Prostate gland (tissue), 2 donors: ENCODE data around the gene GRAMD1B. TPM values are rescaled to one million over a fixed set of nuclear protein-coding genes. Genes with fewer than 3 reads are reported as not detected.
A peak's percentile ranks its signal among the peaks of the same experiment; 100 is the strongest.

Source experiments
- DNase-seq: peaks from one replicate; pipeline ENCODE4 v3.0.0-alpha.2; 2019; ENCODE audit warnings: low spot score
- H3K27ac ChIP-seq, 2 donors: fragments of 200-600 bp; sonication (generic); 2 replicates each; pipeline ENCODE4 v1.5.1; 2017 to 2019
- H3K27me3 ChIP-seq: fragments of 200-600 bp; sonication (generic); replicated peaks from 2 replicates; pipeline ENCODE4 v1.5.1; 2019; ENCODE audit not compliant: insufficient read depth
- H3K36me3 ChIP-seq, 2 donors: fragments of 200-600 bp; sonication (generic); 1 replicate in 1 of 2; 2 replicates in 1 of 2; pipeline versions ENCODE4 v1.5.1 to v1.8.1; 2017 to 2019
- H3K4me1 ChIP-seq: fragments of 200-600 bp; sonication (generic); replicated peaks from 2 replicates; pipeline ENCODE4 v1.5.1; 2019
- H3K4me3 ChIP-seq, 2 donors: fragments of 200-600 bp; sonication (generic); 2 replicates each; pipeline ENCODE4 v1.5.1; 2017 to 2019
- H3K9me3 ChIP-seq: fragments of 200-600 bp; sonication (generic); 2 replicates; pipeline ENCODE4 v1.5.1; 2017
- POLR2A ChIP-seq: fragments of 450-650 bp; IDR thresholded peaks from one replicate; pipeline ENCODE4 v1.6.1; 2016; ENCODE audit warnings: antibody characterized with exemption, mild to moderate bottlenecking
- POLR2AphosphoS5 ChIP-seq: sonication (generic); formaldehyde crosslinking; IDR thresholded peaks from one replicate; pipeline ENCODE4 v1.6.1; 2017; ENCODE audit warnings: antibody characterized with exemption
- WGBS: methylation state at CpG from one replicate; pipeline ENCODE4 v1.1.5; 2018; 5-methylcytosine and 5-hydroxymethylcytosine counted together
- intact Hi-C: fragments of 100-400 bp; cut with DNase I; formaldehyde crosslinking; loops from one replicate; pipeline ENCODE4 v1.14.2; 2022
- total RNA-seq, 2 donors: library from RNA; depleted of rRNA; stranded (reverse); fragments of >200 nt; gene quantifications; one replicate each; pipeline ENCODE4 v1.1.0, GENCODE V29; 2016
- TF ChIP-seq, protein P1 (sequence below), 4 experiments: fragments of 200-600 bp in 2 of 4; fragments of 450-650 bp in 2 of 4; sonication (generic) in 2 of 4; IDR thresholded peaks; 1 replicate in 3 of 4; 2 replicates in 1 of 4; pipeline ENCODE4 v1.5.1; 2016 to 2019; ENCODE audit warnings: antibody characterized with exemption in 4 of 4, mild to moderate bottlenecking in 2 of 4, moderate library complexity in 2 of 4

GRAMD1B gene
- total RNA-seq, 2 donors from 2014 or later = 4.5 to 27.2 TPM

DNA sequence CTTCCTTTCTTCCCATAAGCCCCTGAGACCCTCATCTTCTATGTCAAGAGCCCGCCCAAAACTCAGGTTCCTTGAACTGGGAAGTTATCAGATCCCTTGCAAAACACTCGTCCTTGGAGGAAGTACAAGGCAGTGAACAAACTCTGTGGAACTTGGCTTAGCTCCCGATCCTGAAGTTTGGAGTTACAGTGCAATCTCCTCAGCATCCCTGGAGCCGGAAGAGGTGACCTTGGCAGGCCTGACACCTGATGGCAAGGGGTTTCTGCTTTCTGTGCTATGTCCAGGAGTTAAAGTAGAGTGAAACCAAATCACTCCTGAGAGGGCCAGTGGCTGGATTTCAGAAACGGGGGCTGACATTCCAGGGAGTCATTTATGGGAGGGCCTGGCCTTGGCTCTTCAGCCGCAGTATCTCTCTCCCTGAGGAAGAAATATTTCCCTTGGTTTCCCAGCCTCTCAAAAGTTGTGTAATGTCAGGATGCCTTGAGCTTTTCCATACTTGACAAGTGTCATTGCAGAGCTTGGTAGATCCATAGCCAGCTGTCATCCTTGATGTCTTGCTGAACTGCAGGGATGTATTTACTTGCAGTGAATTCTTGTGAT lies 1.9 kb upstream of the GRAMD1B start:
- WGBS = 57% methylated on average over 6 of the region's 6 CpGs
- no peak for DNase-seq
- Histone ChIP-seq H3K4me1 (no peaks in the 10 kb centered on the region), H3K4me3 (no peak overlapping the region), H3K9me3 (no peaks in the 10 kb centered on the region), H3K27me3 (peaks cover 2% of the 10 kb centered on the region), H3K36me3 (no peaks in the 10 kb centered on the region), H3K27ac (no peak overlapping the region)
- intact Hi-C loops = no loop called here
- TF ChIP-seq POLR2A = no peak
- no peak for TF ChIP-seq POLR2AphosphoS5
- TF ChIP-seq, protein P1, sequence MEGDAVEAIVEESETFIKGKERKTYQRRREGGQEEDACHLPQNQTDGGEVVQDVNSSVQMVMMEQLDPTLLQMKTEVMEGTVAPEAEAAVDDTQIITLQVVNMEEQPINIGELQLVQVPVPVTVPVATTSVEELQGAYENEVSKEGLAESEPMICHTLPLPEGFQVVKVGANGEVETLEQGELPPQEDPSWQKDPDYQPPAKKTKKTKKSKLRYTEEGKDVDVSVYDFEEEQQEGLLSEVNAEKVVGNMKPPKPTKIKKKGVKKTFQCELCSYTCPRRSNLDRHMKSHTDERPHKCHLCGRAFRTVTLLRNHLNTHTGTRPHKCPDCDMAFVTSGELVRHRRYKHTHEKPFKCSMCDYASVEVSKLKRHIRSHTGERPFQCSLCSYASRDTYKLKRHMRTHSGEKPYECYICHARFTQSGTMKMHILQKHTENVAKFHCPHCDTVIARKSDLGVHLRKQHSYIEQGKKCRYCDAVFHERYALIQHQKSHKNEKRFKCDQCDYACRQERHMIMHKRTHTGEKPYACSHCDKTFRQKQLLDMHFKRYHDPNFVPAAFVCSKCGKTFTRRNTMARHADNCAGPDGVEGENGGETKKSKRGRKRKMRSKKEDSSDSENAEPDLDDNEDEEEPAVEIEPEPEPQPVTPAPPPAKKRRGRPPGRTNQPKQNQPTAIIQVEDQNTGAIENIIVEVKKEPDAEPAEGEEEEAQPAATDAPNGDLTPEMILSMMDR (IDR thresholded peaks at IDR 0.05) = no peak

DNA sequence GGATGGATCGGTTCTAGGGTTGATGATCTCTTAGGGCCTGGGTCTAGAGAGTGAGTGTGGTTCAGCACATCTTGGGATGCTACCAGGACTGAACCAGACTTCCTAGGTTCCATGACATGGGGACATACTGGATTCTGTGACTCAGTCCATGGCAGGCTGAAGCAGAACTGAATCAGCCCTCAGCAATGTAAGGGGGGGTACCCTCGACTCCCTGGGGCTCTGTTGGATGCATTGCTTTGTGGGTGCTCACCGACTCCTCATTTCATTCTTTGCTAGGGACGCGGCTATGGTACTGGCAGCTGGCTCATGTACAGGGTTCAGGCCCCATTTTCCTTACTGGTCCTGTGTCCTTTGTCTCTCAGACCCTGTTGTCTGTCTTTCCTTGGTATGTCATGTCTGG lies 733 bp upstream of the GRAMD1B start:
- intact Hi-C loops = no loop called here
- Histone ChIP-seq H3K36me3 (no peaks in the 10 kb centered on the region), H3K27ac (no peak overlapping the region), H3K27me3 (peaks cover 2% of the 10 kb centered on the region), H3K4me3 (no peak overlapping the region), H3K4me1 (no peaks in the 10 kb centered on the region), H3K9me3 (no peaks in the 10 kb centered on the region)
- no peak for DNase-seq
- WGBS = 89% methylated on average over 5 of the region's 5 CpGs
- TF ChIP-seq POLR2AphosphoS5 = no peak
- no peak for TF ChIP-seq POLR2A
- TF ChIP-seq, protein P1 (IDR thresholded peaks at IDR 0.05) = no peak

DNA sequence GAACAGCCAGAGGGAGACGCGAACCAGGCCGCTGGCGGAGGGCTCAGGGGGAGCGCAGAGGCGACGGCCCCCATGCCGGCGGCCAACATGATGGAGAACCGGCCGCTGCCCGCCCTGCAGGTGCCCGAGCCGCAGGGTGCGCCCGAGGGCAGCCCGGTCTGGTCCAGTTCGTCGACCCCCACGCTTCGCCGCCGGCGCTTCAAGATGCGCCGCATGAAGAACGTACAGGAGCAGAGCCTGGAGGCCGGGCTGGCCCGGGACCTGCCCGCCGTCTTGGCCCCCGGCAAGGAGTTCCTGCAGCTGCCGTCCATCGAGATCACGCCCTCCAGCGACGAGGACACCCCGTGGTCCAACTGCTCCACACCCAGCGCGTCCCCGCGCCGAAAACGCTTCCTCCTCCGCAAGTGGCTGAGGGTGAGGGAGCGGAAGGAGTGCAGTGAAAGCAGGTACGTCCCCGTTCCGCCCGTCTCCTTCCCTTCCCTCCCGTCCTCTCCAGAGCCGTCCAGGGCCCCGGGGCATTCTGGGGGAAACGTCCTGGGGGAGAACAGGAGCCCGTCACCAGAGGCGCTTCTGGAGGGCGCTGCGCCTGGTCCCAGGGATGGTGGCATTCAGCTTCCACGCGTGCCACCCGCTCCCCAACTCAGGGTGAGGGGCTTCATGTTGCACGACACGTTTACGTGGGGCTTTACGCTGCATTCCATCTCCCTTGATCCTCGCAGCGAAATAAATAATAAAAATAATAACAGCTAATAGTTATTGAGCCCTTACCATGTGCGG lies 840 bp downstream of the GRAMD1B start:
- Histone ChIP-seq H3K36me3 (no peaks in the 10 kb centered on the region), H3K4me1 (no peaks in the 10 kb centered on the region), H3K4me3 (peak overlapping the region; percentile 35 to 37), H3K27ac (peak overlapping the region; percentile 18 to 51), H3K27me3 (no peaks in the 10 kb centered on the region), H3K9me3 (no peaks in the 10 kb centered on the region)
- TF ChIP-seq, protein P1 (IDR thresholded peaks at IDR 0.05) = no peak
- TF ChIP-seq POLR2A (no peak), POLR2AphosphoS5 (no peak)
- intact Hi-C loops = no loop called here
- 6% methylated on average over 38 of the region's 68 CpGs for WGBS
- DNase-seq = peak; percentile 19

DNA sequence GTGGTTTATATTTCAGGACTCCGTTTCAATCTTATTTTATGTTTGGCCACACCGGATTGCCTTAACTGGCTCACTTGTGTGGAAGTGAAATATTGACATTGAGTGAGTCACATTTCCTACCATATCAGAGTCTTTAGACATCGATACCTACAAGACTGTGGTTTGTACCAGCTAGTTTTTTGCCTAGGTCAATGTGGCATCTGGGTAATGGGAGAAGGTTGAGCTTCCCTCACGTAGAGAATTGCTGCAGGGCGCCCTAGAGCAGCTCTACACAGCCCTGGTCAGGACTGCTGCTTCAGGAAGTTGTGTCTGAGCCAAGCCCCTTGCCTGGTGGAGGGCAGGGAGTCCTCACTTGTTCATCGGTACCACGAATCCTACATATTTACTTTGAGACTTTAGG lies 1.6 kb downstream of the GRAMD1B start:
- Histone ChIP-seq H3K4me3 (no peak overlapping the region), H3K27me3 (no peaks in the 10 kb centered on the region), H3K27ac (no peak overlapping the region), H3K36me3 (no peaks in the 10 kb centered on the region), H3K9me3 (no peaks in the 10 kb centered on the region), H3K4me1 (no peaks in the 10 kb centered on the region)
- 66% methylated on average over 7 of the region's 7 CpGs for WGBS
- intact Hi-C loops = no loop called here
- DNase-seq = no peak
- TF ChIP-seq POLR2A = no peak
- TF ChIP-seq POLR2AphosphoS5 = no peak
- TF ChIP-seq, protein P1 (IDR thresholded peaks at IDR 0.05) = no peak

DNA sequence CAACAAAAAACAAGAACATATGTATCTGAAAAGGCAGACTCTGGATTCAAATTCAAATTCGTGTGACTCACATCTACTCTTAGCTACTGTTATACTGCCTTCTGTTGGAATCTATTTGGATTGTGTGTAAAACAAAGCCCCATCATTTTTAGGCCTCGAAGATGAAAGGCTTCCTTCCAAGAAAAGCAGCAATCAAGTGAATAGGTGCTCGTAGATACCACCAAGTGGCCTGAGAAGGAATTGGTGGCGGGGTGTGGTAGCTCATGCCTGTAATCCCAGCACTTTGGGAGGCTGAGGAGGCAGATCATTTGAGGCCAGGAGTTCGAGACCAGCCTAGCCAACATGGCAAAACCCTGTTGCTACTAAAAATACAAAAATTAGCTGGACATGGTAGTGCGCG lies 4.2 kb downstream of the GRAMD1B start:
- no peaks in the 10 kb centered on the region for H3K27me3 ChIP-seq
- no peaks in the 10 kb centered on the region for H3K4me1 ChIP-seq
- TF ChIP-seq POLR2A (no peak), POLR2AphosphoS5 (no peak)
- H3K36me3 ChIP-seq = no peaks in the 10 kb centered on the region
- DNase-seq = no peak
- no peaks in the 10 kb centered on the region for H3K9me3 ChIP-seq
- no peak overlapping the region for H3K27ac ChIP-seq
- H3K4me3 ChIP-seq = no peak overlapping the region
- WGBS = 83% methylated on average over 7 of the region's 7 CpGs
- intact Hi-C loops = no loop called here
